Erythroblast (primary cell): ENCODE results near the gene RNF169.

Experiments used
- GATA1 ChIP-seq: IDR thresholded peaks from 2 replicates; pipeline ENCODE4 v1.6.1; 2011; ENCODE audit warnings: low read depth, mild to moderate bottlenecking, control low read depth, low read length, moderate library complexity
- POLR2A ChIP-seq: IDR thresholded peaks from 2 replicates; pipeline ENCODE4 v1.6.1; 2011; ENCODE audit warnings: mild to moderate bottlenecking, low read length

DNA sequence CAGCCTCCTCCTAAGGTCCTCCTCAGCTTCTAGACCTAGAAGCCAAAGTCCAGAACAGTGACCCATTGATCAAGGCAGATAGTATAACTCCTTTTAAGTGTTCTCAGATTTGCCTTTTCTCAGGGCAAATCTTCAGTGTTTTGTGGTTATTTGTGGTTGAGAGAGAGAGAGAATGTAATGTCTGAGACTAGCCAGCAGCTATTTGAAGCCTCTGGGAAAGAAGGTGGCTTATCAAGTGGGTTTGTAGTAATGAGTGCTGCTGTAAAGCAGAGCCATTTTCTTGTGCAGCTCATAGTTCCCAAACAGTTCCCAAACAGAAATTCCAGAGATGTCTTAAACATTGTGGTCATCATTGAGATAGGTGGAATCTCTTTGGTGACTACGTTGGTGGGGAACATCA, 89.5 kb downstream of the RNF169 start:
- TF ChIP-seq POLR2A (no peak), GATA1 (no peak)
